Hepatic stellate cell (primary cell): ENCODE measurements around the gene NAA15.
A peak's percentile ranks its signal among the peaks of the same experiment; 100 is the strongest.
"Not testable (repeated sequence)": the region's sequence is repeated elsewhere in the genome, so short reads cannot be mapped to it uniquely, and the experiment has no call there.

Source experiments
- DNase-seq: peaks from one replicate; pipeline ENCODE4 v3.0.0; 2011; ENCODE audit warnings: low spot score

NAA15 gene

DNA sequence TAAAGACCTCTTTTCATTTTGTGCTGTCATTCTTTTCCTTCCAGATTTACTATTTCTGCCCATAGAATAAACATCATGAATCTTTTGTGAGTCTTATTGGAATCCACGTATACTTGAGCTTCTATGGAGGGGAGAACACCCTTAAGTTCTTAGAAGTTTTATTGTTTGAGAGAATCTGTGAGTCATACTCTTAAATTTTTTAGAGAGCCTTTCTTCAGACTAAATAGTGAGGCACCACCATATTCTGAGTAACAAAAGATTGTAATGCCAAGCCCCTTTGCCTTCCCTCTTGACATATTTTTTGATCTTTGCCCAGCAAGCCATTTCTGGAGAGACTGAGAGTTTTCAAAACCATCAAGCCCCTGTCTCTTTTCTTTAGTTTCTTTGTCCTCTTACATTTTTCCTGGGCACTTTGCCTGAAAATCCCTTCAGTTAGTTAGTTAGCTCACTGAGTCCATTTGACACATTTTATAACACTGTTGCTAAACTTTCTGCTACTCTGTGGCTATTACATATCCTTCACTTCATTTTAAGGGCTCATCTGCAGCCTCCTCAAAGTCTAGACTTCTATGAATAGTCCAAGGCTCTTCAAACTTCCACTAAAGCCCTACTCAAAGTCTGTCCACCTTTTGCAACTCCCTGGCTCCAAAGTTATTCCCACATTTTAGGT is 66.3 kb downstream of the NAA15 start:
- peak; percentile 3 for DNase-seq

DNA sequence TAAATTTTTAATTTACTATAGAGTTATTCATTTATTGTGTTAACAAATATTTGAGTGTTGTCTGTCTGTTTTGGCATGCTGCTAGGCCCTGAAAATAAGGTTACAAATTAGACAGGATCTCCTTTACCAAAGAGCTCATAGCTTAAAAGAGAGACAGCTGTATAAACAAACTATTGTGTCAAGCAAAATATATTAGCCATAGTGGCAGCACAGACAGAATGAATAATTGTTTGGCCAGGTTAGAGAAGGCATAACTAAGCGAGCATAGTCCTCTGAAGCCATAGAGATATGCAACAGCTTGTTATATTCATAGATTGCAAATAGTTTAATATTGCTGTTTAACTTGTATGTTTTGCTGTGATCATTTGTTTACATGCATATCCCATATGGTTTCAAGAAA is 67.7 kb downstream of the NAA15 start:
- no peak for DNase-seq

DNA sequence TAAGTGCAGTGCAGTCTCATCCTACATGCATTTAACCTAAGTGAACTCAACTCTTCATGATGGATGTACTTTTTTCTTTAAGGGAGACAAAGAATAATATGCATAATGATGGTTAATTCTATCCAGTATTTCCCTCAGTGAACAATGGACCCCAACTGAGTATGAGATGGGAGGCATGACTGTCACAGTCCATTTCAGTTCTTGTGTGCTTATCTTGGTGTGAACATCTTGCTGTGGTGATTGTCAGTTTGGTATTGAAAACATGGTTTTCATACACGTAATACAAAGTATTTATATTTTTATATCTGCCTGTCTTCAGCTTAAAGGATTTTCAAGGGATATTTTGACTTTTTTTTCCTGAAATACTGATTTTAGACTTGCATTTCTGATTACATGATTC is 72.9 kb downstream of the NAA15 start:
- no peak for DNase-seq

DNA sequence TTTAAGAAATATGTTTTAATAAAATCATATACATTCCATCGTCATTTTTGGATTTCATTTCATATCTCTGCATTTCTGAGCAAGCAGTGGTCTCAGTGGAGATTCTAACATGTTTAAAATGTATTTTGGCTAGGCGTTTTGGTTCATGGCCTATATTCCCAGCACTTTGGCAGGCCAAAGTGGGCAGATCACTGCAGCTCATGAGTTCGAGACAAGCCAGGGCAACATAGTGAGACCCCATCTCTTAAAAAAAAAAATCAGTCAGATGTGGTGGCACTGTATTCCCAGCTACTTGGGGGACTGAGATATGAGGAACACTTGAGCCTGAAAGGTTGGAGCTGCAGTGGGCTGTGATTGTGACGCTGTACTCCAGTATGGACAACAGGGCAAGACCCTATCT is 85.1 kb downstream of the NAA15 start:
- DNase-seq = no peak

DNA sequence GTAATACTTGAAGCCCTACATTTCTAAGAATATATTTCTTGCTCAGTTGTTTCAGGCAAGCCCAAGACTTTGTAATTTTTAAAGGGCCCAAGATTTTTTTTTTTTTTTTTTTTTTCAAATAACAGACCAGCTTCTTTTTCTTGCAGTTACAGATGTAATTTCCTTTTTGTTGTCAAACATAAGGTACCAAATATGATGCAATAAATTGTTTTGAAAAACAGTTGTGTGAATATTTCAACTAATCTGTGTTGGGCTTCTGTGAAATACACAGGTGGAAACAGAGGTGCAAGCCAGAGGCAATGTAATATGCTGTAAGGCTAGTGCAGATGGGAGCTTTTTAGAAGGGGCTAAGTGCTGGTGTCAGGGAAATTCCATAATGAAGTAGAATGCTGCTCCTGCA is 87.8 kb downstream of the NAA15 start:
- DNase-seq = no peak

DNA sequence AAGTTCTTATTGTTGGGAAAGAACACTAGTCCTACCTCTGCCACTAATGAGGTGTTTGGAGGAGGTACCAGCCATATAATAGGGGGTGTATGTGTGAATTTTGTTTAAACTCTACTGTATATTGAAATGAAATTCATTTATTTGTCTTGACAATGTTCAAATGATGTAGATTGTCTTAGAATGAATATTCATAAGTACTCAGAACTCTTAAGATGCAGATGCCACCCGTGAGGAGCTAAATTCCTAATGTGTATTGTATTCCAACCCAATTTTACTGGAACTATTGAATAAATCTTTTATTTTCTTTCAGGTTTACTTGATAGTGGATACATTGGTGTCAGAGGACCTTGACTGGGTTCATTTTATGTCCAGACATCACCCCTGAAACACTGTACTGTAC is 88.7 kb downstream of the NAA15 start:
- no peak for DNase-seq

DNA sequence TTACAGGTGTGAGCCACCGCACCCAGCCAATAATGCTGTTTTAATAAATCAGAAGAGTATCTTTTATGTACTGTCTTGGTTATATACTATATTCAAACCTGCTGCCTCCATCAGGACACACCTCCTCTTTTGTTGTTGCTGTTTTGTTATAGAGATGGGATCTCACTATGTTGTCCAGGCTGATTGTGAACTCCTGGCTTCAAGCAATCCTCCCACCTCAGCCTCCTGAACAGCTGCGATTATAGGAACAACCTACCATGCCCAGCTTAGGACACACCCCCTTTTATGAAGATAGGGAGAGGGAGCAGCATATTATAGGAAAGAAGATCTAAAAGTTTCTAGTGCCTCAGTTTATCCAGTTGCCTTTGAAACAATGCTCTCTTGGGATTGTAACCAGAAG is 90.4 kb downstream of the NAA15 start:
- no peak for DNase-seq

DNA sequence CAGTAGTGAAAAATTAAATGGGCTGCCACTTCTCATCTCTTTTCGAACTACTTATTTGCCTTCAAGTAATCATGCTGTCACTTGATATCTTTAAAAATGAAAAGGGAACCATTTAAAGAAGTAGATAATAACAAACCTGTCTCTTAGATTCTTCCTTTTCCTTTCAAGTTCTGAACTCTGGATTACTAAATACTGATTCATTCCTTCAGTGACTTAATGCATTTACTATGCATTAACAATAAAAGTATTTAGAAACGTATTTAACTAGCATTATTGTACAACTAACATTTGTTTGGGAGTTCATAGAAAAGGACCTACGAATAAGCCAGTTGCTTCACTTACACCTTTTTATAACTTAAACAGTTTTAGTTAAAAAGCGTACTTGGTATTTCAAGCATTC is 91.5 kb downstream of the NAA15 start:
- DNase-seq = no peak

DNA sequence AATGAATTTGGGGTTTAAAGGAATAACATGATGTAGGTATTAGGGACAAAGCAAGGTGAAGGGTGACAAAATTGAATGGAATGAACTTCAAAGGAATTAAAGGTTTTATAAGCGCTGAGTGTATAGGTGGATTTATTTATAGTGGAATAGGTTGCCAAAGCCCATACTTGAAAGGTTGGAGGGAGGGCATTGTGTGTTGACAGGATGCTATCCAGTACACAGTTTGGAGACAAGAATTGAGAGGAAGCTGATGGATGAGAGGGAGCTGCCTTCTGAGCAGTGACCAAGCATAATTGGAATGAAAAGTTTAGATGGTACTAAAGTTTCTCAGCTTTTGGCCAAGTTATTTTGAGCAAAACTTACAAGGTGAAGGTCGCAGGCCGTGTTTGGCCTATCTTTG is 100.1 kb downstream of the NAA15 start:
- no peak for DNase-seq

DNA sequence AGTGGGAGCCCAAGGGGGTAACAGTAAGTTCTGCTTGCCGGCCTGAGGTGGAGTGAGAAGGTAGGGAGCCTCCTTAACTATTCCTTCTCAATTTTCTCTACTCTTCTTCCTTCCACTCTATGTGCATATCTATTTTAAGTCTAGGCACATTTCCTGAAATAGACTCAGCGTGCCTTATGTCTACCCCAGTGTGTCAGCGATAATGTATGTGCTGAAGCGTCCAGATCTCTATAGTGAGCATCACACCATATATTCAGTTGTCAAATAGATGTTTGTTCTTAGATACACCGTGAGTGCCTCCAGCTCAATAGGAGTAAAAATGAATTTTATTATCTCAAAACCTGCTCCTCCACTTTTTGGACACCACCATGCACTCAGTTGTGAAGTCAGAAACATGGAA is 101.1 kb downstream of the NAA15 start:
- no peak for DNase-seq

DNA sequence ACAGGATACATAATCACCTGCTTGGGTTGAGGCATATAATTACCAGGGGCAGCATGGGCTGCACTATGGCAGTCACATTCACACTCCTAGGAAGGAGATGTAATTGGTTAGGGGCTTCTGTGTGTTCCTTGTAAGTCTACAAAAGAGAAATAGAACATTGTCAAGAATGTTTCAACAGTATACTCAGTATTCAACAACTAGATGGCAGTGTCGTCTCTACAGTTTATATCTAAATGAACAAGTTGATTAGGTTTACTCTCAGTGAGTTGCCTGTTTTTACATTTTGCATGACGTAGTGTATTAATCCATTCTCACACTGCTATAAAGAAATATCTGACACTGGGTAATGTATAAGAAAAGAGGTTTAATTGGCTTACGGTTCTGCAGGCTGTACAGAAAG is 102.2 kb downstream of the NAA15 start:
- no peak for DNase-seq

DNA sequence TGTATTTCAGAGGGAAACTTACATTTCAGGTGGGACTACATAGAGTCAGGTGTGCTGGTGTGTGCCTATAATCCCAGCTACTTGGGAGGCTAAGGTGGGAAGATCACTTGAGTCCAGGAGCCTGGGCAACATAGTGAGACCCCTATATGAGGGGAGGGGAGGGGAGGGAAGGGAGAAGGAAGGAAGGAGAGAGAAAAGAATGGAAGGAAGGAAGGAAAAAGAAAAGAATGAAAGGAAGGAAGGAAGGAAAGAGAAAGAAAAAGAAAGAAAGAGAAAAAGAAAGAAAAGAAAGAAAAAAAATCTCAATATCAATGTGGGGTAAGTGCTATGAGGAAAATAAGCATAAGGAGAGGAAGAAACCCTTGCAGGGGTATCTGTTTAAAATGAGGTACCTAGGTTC is 109.0 kb downstream of the NAA15 start:
- no peak for DNase-seq

DNA sequence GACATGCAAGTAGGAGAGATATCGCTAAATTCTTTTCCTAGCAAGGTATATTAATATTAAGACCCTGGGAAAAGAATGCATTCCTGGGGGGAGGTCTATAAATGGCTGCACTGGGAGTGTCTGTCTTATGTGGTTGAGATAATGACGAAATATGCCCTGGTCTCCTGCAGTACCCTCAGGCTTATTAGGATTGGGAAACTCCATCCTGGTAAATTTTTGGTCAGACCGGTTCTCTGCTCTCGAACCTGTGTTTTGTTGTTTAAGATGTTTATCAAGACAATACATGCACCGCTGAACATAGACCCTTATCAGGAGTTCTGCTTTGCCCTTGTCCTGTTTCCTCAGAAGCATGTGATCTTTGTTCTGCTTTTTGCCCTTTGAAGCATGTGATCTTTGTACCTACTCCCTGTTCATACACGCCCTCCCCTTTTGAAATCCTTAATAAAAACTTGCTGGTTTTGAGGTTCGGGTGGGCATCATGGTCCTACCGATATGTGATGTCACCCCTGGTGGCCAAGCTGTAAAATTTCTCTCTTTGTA is 113.4 kb downstream of the NAA15 start:
- not testable (repeated sequence) for DNase-seq

DNA sequence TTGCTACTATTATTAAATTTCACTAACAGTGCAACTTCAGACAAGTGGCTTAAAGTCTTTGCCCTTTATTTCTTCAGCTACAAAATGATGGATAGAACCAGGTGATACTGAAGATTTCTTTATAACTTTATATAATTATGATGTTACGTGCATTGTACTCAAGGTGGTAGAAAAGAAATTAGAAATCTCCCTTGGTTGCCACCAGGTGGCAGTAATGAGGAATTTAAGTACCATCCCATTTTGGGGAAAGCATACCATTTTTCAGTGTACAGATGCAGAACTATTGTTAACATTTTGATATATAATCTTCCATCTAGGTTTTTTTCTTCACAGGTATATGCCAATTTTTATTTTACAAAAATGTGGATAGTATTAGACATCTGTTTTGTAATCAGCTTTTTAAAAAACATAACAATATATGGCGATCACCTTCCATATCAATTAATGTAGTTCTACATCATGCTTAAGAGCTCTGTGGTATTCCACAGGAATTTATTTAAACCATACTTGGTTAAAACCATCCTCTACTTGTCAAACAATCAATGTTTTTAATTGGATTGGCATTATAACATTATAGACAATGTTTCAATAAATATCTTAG is 114.9 kb downstream of the NAA15 start:
- DNase-seq = peak; percentile 9

DNA sequence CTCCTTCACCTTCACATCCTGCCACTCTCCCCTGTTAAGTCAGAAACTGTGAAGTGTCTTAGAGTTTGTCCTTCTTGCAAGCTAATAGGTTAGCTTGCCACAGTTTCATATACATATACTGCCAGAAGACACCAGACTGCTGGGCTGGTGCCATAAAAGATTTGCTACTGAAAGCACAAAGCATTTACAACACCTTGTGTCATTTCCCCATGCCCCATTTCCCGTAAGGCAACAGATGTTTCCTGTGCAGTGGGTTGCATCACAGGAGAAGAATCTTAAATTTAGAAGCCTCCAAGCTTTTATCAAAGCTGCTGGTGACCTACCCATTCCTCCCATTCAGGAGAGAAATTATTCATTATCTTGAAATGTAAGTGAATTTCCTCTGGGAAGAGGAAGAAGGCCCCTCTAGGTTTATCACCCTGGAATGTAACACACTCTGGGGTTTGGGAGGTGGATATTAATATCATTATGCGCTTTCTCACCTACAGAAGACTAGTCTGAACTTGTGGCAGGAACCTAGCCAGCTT is 118.1 kb downstream of the NAA15 start:
- DNase-seq = peak; percentile 7

DNA sequence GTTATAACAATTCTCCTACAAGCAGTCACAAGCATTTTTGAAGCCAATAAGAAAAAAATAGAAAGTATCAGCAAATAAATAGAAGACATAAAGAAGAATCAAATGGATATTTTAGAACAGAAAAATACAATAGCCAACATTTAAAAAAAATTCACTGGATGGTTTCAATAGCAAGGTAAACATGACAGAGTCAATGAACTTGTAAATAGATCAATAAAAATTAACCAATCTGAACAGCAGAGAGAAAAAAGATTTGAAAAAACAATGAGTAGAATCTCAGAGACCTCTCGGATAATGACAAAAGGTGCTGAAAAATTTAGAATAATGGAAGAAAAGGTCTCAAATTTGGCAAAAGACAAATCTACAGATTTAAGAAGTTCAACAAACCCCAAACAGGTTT is 119.3 kb downstream of the NAA15 start:
- no peak for DNase-seq

DNA sequence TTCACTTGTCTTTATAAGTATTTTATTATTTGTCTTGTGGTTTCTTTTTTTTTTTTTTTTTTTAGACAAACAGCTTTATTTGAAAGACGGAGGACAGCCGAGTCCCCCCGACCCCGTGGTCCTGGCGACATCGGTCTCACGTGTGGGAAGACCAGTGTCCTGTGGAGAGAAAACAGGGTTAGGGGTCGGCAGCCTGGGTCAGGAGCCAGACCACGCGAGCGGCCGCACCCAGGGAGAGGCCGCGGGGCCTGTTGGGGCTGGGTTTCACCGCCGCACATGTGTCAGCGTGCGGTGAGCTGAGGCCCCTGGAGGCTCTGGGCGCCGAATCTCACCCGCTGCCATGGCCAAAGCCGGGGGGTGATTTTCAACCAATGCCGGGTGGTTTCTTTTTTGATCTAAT is 134.8 kb downstream of the NAA15 start:
- no peak for DNase-seq

DNA sequence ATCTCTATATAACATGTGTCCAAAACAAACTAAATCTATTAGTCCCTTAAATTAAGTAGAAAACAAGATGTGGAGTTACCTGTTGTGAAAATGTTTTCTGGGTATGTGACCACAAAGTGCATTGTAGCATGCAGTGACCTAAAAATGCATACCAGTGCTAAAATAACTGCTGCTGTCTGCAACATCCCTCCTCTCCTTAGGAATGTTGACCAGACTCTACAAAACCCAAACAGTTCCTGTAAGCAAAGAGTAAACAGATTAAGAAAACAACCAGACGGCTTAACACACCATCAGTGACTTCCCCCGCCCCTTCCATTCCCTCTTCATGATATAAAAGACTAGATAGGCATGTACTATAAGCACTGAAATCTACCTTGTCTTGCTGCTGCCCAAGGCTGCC is 136.8 kb downstream of the NAA15 start:
- no peak for DNase-seq

DNA sequence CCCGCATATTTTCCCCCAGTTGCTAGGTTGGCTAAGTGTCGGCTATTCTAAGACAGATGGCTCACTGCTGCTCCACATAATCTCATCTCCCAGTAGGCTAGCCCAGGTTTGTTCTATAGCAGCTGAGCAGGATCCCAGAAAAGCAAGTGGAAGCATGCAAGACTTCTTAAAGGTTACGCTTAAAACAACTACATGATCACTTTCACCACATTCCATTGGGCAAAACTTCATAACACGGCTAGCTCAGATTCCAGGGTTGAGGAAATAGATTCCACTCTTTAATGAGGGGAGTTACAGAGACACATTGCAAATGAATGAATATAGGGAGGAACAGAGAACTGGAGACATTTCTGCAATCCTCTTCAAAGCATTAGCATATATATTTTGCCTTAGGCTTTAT is 139.7 kb downstream of the NAA15 start:
- no peak for DNase-seq

DNA sequence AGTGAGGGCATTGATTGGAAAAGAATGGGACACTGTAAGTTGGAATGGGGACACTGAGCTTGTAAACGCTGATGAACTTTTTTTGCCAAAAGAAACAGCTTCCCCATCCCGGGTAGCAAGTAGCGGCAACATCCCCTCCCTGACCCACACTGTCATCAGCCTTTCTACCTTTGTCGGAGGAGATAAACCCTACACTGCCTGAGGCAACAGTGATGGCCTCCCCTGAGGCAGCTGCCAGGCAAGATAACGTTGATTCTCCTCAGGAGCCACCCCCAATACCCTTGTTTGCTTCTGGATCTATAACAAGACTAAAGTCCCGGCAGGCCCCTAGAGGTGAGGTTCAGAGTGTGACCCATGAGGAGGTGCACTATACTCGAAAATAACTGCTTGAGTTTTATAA is 142.4 kb downstream of the NAA15 start:
- DNase-seq = no peak

DNA sequence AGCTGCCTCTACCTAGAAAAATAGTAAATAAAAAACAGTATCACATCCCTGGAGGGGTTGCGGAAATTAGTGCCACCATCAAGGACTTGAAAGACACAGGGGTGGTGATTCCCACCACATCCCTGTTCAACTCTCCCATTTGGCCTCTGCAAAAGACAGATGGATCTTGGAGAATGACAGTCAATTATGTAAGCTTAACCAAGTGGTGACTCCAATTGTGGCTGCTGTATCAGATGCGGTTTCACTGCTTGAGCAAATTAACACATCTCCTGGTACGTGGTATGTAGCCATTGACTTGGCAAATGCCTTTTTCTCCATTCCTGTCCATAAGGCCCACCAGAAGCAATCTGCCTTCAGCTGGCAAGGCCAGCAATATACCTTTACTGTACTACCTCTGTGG is 143.6 kb downstream of the NAA15 start:
- DNase-seq = not testable (repeated sequence)

DNA sequence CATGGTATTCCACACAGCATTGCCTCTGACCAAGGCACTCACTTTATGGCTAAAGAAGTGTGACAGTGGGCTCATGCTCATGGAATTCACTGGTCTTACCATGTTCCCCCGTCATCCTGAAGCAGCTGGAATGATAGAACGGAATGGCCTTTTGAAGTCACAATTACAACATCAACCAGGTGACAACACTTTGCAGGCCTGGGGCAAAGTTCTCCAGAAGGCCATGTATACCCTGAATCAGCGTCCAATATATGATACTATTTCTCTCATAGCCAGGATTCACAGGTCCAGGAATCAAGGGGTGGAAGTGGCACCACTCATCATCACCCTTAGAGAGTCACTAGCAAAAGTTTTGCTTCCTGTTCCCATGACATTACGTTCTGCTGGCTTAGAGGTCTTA is 145.8 kb downstream of the NAA15 start:
- DNase-seq = not testable (repeated sequence)

DNA sequence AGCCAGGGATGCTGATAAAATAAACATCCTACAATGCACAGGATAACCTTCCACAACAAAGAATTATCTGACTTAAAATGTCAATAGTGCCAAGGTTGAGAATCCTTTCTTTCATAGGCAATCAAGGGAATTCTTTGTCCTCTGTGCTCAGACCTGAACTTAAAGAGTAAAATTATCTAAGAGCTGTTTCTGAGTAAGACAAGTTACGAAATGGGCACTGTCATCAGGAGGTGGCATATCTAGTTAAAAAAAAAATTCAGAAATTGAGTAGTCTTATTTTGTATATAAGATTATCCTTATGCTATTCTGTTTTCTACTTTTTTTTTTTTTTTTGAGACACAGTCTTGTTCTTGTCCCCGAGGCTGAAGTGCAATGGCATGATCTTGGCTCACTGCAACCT is 149.3 kb downstream of the NAA15 start:
- no peak for DNase-seq

DNA sequence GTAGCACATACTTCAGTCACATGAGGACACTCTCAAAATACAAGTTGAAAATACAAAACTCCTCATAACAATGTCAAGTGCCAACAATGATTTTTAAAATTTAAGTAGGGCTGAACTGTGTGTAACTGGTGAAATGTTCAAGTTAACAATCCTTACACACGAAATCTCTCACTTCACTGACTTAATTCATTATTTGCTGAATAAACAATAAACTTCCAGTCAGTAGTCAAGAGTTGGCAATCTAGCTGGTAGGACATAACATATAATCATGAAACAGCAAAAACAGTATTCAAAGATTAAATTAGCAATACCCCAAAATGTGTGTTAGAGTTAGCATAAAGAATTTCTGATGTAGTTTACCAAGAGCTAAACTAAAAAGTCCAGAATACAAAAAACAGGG is 150.7 kb downstream of the NAA15 start:
- no peak for DNase-seq
